ENCODE data around the gene TRIM44. TPM values are rescaled to one million over a fixed set of nuclear protein-coding genes. Genes with fewer than 3 reads are reported as not detected.
"Not testable (repeated sequence)": the region's sequence is repeated elsewhere in the genome, so short reads cannot be mapped to it uniquely, and the experiment has no call there.

Gene TRIM44
- total RNA-seq, 2 donors from 2014 or later = 56.5 to 67.6 TPM

GRCh38 chr11:35702126-35702525 lies 39.6 kb downstream of the TRIM44 start:
- DNase-seq (ENCODE audit: low spot score) = no peak
- intact Hi-C loops (cut with DNase I) = no loop called here

- intact Hi-C loops (cut with DNase I) = no loop called here
- no peak for DNase-seq (ENCODE audit: low spot score)
Observed at GRCh38 chr11:35709376-35709775, 46.8 kb downstream of the TRIM44 start.

- intact Hi-C loops (cut with DNase I) = no loop called here
- no peak for DNase-seq (ENCODE audit: low spot score)
Observed at GRCh38 chr11:35711173-35711910, 48.8 kb downstream of the TRIM44 start.

- intact Hi-C loops (cut with DNase I) = no loop called here
Observed at GRCh38 chr11:35711924-35712323, 49.3 kb downstream of the TRIM44 start.

GRCh38 chr11:35712533-35712932 lies 50.0 kb downstream of the TRIM44 start:
- DNase-seq (ENCODE audit: low spot score) = no peak
- intact Hi-C loops (cut with DNase I) = no loop called here

More at GRCh38 chr11:35711924-35712323, 49.3 kb downstream of the TRIM44 start:
- no peak for DNase-seq (ENCODE audit: low spot score)

- intact Hi-C loops (cut with DNase I) = no loop called here
- DNase-seq (ENCODE audit: low spot score) = no peak
Observed at GRCh38 chr11:35714882-35715627, 52.5 kb downstream of the TRIM44 start.

- intact Hi-C loops (cut with DNase I); DNase-seq (ENCODE audit: low spot score): not testable (repeated sequence)
Observed at GRCh38 chr11:35715677-35716076, 53.1 kb downstream of the TRIM44 start.

- DNase-seq (ENCODE audit: low spot score) = no peak
- intact Hi-C loops (cut with DNase I) = no loop called here
Observed at GRCh38 chr11:35717043-35717442, 54.5 kb downstream of the TRIM44 start.

GRCh38 chr11:35717520-35717919 lies 54.9 kb downstream of the TRIM44 start:
- DNase-seq (ENCODE audit: low spot score) = no peak
- intact Hi-C loops (cut with DNase I) = no loop called here

- DNase-seq (ENCODE audit: low spot score) = no peak
- intact Hi-C loops (cut with DNase I) = no loop called here
Observed at GRCh38 chr11:35721651-35722282, 59.2 kb downstream of the TRIM44 start.

GRCh38 chr11:35722641-35723040 lies 60.1 kb downstream of the TRIM44 start:
- intact Hi-C loops (cut with DNase I) = no loop called here

GRCh38 chr11:35723493-35723892 lies 60.9 kb downstream of the TRIM44 start:
- no peak for DNase-seq (ENCODE audit: low spot score)
- intact Hi-C loops (cut with DNase I) = no loop called here

More at GRCh38 chr11:35722641-35723040, 60.1 kb downstream of the TRIM44 start:
- no peak for DNase-seq (ENCODE audit: low spot score)

GRCh38 chr11:35723913-35724312 lies 61.3 kb downstream of the TRIM44 start:
- intact Hi-C loops (cut with DNase I) = no loop called here
- DNase-seq (ENCODE audit: low spot score) = no peak

GRCh38 chr11:35725885-35726284 lies 63.3 kb downstream of the TRIM44 start:
- intact Hi-C loops (cut with DNase I) = no loop called here
- DNase-seq (ENCODE audit: low spot score) = no peak

GRCh38 chr11:35727140-35727539 lies 64.6 kb downstream of the TRIM44 start:
- intact Hi-C loops (cut with DNase I) = no loop called here
- no peak for DNase-seq (ENCODE audit: low spot score)

GRCh38 chr11:35730254-35730653 lies 67.7 kb downstream of the TRIM44 start:
- DNase-seq (ENCODE audit: low spot score) = no peak
- intact Hi-C loops (cut with DNase I) = no loop called here

GRCh38 chr11:35734669-35735410 lies 72.3 kb downstream of the TRIM44 start:
- DNase-seq (ENCODE audit: low spot score) = no peak
- intact Hi-C loops (cut with DNase I) = no loop called here

GRCh38 chr11:35735411-35735810 lies 72.8 kb downstream of the TRIM44 start:
- intact Hi-C loops (cut with DNase I) = no loop called here
- no peak for DNase-seq (ENCODE audit: low spot score)

GRCh38 chr11:35735903-35736302 lies 73.3 kb downstream of the TRIM44 start:
- DNase-seq (ENCODE audit: low spot score) = no peak
- intact Hi-C loops (cut with DNase I) = no loop called here

GRCh38 chr11:35736952-35737351 lies 74.4 kb downstream of the TRIM44 start:
- DNase-seq (ENCODE audit: low spot score) = no peak
- intact Hi-C loops (cut with DNase I) = no loop called here

All from posterior vena cava (tissue), 2 donors.